AG10803 (cell line): ENCODE results near the gene DEPDC5.

Source experiments
- DNase-seq: peaks from one replicate; pipeline ENCODE4 v3.0.0; 2010; ENCODE audit warnings: low read depth
- H3K4me3 ChIP-seq: 2 replicates; pipeline ENCODE4 v1.5.1; 2011; ENCODE audit warnings: mild to moderate bottlenecking, low read length, control low read depth
- TF ChIP-seq, protein P1 (sequence below): conservative IDR thresholded peaks from 2 replicates; pipeline ENCODE4 v1.5.1; 2011; ENCODE audit warnings: mild to moderate bottlenecking, low read length, control low read depth, inconsistent platforms

DEPDC5 gene

GRCh38 chr22:31820655-31821054, 66.8 kb downstream of the DEPDC5 start:
- H3K4me3 ChIP-seq: no peak overlapping the region
- TF ChIP-seq, protein P1, sequence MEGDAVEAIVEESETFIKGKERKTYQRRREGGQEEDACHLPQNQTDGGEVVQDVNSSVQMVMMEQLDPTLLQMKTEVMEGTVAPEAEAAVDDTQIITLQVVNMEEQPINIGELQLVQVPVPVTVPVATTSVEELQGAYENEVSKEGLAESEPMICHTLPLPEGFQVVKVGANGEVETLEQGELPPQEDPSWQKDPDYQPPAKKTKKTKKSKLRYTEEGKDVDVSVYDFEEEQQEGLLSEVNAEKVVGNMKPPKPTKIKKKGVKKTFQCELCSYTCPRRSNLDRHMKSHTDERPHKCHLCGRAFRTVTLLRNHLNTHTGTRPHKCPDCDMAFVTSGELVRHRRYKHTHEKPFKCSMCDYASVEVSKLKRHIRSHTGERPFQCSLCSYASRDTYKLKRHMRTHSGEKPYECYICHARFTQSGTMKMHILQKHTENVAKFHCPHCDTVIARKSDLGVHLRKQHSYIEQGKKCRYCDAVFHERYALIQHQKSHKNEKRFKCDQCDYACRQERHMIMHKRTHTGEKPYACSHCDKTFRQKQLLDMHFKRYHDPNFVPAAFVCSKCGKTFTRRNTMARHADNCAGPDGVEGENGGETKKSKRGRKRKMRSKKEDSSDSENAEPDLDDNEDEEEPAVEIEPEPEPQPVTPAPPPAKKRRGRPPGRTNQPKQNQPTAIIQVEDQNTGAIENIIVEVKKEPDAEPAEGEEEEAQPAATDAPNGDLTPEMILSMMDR: no peak
- no peak for DNase-seq

- TF ChIP-seq, protein P1: no peak
- no peak overlapping the region for H3K4me3 ChIP-seq
- DNase-seq: no peak
Measured at GRCh38 chr22:31821572-31821971, 67.8 kb downstream of the DEPDC5 start.

GRCh38 chr22:31822523-31822922, 68.7 kb downstream of the DEPDC5 start:
- DNase-seq: no peak
- TF ChIP-seq, protein P1: no peak
- H3K4me3 ChIP-seq: no peak overlapping the region

DNA sequence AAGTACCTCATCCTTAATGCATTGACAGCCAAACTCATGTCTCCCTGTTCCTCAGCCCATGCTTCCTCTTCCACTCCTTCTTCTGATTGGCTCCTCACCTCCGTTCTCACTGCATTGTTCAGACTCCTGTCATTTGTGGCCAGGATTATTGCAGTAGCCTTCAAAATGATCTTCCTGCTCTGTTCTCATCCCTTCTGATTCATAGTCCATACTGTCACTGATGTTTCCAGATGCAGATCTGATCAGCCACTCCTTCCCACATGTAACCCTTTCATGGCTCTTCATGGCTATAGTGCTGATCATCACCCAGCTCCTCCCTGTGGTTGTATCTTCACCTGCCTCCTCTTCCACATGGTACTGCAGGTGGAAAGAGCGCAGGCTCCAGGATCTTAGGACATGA, 71.7 kb downstream of the DEPDC5 start:
- DNase-seq: no peak
- TF ChIP-seq, protein P1: no peak
- H3K4me3 ChIP-seq: no peak overlapping the region

- no peak overlapping the region for H3K4me3 ChIP-seq
- no peak for DNase-seq
- TF ChIP-seq, protein P1: no peak
Measured at GRCh38 chr22:31826443-31826842, 72.6 kb downstream of the DEPDC5 start.

DNA sequence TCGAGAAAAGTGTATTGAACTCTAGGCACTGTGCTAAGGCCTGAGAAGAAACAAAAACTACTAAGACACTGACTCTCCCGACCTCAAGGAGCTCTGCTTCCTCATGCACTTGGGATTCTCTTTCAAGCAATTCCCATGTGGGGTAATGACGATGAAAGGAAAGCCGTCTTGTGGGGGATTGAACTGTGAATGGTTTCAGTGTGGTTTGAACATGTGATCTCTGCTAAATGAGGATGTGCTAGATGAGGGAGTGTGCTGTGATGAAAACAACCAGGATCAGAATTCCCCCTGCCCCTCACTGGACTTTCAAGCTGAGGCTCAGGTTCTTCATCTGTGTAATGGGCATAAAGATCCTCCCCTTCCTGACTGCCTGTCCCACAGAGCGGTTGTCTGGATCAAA, 74.9 kb downstream of the DEPDC5 start:
- H3K4me3 ChIP-seq: no peak overlapping the region
- DNase-seq: peak; percentile 17
- TF ChIP-seq, protein P1: no peak

DNA sequence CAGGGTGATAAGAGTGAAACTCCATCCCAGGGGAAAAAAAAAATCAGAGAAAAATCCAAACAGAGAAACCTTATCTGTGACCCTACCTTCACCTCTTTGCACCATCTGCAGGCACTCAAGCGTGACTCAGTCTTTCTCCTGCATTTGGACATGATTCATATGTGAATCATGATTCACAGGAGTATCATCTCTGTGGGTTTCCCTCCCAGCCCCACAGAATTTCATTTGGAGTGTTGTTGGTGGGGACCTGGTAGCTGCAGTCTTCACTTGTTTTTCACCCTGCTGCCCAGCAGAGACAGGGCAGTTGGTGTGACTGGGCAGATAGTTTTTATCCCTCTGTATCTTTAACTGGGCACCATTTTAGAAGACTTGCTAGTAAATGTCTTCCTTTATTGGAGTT, 75.7 kb downstream of the DEPDC5 start:
- TF ChIP-seq, protein P1: peak; percentile 23
- DNase-seq: peak; percentile 91
- no peak overlapping the region for H3K4me3 ChIP-seq
